ENCODE results near the gene GPR146.

Gene GPR146

DNA sequence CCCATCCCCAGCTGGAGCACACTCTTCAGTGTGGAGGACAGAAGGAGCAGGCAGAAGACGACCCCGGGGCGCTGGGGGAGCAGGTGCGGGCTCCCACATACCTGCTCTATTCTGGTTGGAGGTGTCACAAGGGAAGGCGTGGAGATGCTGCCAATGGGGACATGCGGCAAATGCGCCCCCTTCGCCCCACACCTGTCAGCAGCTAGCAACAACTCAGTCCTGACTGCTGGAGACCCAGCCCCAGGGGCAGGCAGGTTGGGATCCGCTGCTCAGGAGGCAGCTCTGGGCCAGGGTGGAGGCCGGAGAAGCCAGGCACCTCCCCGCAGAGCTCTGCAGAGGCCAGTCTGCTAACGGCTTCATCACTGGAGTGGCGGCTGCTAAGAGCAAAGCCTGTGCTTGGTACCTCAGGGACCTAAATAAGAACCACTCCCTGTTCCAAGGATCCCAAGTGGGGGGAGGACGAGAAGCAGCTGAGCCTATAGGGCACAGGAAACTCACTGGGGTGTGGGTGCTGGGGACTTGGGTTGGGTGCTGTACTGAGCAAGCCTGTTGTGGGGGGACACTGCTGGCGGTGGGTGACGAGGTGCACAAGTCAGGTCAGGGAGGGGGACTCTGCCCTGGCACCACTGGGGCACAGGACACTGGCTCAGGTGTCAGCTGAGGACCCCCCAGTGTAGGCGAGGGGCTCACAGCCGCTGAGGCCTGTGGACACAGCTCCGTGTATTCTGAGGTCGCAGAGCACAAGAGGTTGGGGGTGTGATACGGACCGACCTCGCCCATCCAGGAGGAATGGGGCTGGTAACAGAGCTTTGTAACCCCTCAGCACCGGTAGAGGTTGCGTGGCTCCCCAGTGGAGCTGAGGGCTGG, 19.2 kb upstream of the GPR146 start:
- H3K4me3 ChIP-seq (ENCODE audit: low read depth, low read length) = no peak overlapping the region
- TF ChIP-seq, protein P1, sequence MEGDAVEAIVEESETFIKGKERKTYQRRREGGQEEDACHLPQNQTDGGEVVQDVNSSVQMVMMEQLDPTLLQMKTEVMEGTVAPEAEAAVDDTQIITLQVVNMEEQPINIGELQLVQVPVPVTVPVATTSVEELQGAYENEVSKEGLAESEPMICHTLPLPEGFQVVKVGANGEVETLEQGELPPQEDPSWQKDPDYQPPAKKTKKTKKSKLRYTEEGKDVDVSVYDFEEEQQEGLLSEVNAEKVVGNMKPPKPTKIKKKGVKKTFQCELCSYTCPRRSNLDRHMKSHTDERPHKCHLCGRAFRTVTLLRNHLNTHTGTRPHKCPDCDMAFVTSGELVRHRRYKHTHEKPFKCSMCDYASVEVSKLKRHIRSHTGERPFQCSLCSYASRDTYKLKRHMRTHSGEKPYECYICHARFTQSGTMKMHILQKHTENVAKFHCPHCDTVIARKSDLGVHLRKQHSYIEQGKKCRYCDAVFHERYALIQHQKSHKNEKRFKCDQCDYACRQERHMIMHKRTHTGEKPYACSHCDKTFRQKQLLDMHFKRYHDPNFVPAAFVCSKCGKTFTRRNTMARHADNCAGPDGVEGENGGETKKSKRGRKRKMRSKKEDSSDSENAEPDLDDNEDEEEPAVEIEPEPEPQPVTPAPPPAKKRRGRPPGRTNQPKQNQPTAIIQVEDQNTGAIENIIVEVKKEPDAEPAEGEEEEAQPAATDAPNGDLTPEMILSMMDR (IDR thresholded peaks at IDR 0.05; ENCODE audit: low read depth, low read length) = no peak

- TF ChIP-seq, protein P1 (IDR thresholded peaks at IDR 0.05; ENCODE audit: low read depth, low read length) = no peak
- no peak overlapping the region for H3K4me3 ChIP-seq (ENCODE audit: low read depth, low read length)
These were observed 18.4 kb upstream of the GPR146 start for GRCh38 chr7:1025743-1026581.

GRCh38 chr7:1026721-1027161, 17.6 kb upstream of the GPR146 start:
- TF ChIP-seq, protein P1 (IDR thresholded peaks at IDR 0.05; ENCODE audit: low read depth, low read length) = no peak
- peak overlapping the region; percentile 68 for H3K4me3 ChIP-seq (ENCODE audit: low read depth, low read length)

DNA sequence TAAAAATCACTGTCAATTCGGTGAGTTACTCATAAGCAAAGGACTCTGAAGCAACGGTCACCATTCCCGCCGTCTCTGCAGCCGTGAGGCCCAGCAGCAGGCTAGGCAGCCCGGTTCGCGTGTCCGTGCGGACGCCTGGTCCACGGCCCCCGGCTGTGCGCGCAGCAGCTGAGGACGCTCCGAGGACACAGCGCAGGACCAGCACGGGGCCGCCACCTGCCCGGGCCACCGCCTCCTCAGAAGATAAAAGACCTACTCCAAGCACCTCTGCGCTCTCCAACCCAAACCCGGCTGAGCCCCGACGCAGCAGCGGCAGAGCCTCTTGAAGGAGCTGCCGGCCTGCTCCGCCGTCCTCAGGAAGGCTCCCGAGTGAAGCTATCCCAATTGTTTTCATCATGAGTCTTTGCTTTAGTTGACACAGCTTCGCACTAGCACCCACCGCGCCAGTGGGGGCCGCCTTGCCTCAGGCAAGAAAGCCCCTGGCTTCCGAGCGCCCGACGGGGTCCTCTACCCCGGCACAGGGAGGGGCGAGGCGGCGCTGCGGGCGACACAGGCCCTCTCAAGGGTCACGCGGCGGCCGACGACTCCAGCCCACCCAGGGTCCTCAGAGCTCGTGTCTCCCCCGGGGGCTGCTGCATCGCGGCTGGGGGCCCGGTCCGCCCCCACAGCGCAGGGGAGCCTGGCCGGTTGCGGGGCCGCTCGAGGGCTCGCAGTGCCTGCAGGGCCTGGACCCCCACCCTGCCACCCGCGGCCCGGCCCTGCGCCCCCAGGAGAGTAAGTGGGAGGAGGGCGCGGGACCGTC, 16.9 kb upstream of the GPR146 start:
- TF ChIP-seq, protein P1 (IDR thresholded peaks at IDR 0.05; ENCODE audit: low read depth, low read length) = no peak
- peak overlapping the region; percentile 68 for H3K4me3 ChIP-seq (ENCODE audit: low read depth, low read length)

GRCh38 chr7:1028044-1028770, 16.1 kb upstream of the GPR146 start:
- H3K4me3 ChIP-seq (ENCODE audit: low read depth, low read length) = peak overlapping the region; percentile 68
- TF ChIP-seq, protein P1 (IDR thresholded peaks at IDR 0.05; ENCODE audit: low read depth, low read length) = no peak

DNA sequence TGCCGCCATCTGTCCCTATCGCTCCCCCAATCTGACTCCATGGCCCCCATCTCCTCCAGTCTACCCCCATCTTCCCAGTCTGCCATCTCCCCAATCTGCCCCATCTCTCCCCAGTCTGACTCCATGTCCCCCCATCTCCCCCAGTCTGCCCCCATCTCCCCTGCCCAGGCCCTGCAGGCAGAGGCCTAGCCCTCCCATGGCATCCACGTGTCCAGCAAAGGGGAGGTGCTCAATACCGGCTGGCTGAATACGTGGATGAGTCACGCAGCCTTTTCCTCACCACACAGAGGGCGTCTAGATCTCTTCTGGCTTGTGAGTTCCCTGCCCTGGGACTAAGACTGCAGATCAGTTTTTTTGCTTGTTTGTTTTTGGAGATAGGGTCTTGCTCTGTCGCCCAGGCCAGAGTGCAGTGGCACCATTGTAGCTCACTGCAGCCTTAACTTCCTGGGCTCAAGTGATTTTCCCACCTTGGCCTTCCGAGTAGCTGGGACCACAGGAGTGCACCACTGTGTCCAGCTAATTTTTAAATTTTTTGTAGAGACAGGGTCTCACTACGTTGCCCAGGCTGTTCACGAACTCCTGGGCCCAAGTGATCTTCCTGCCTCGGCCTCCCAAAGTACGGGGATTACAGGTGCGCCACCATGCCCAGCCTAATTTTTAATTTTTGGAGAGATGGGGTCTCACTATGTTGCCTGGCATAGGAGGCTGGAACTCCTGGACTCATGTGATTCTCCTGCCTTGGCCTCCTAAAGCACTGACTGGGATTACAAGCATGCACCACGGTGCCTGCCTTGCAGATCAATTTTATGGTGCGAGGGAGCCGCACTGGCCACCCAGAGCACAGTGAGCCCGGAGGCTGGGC, 15.3 kb upstream of the GPR146 start:
- TF ChIP-seq, protein P1 (IDR thresholded peaks at IDR 0.05; ENCODE audit: low read depth, low read length) = no peak
- H3K4me3 ChIP-seq (ENCODE audit: low read depth, low read length) = peak overlapping the region; percentile 68

Measured in WI38 (cell line).